Measurements from ENCODE around the gene LPAR1.

The LPAR1 gene

GRCh38 chr9:110856772-110857171 is 181.5 kb downstream of the LPAR1 start:
- H3F3A ChIP-seq (ENCODE audit: low read depth): no peaks in the 10 kb centered on the region
- 0 out of 2 replicates have a peak, but pooled peaks cover 7% of the 10 kb centered on the region for H3K9me3 ChIP-seq (ENCODE audit: insufficient read depth, low read depth, low read length)
- no peaks in the 10 kb centered on the region for H3K9me2 ChIP-seq (replicated peaks; ENCODE audit: low read depth, low read length)
- no peaks in the 10 kb centered on the region for H3K36me3 ChIP-seq (ENCODE audit: insufficient read depth, low read length)
- H4K20me1 ChIP-seq (ENCODE audit: insufficient read depth, low read length, poor library complexity, severe bottlenecking): no peaks in the 10 kb centered on the region
- no peak for TF ChIP-seq EZH2phosphoT487 (IDR thresholded peaks at IDR 0.05; ENCODE audit: borderline replicate concordance)
- TF ChIP-seq, protein P1, sequence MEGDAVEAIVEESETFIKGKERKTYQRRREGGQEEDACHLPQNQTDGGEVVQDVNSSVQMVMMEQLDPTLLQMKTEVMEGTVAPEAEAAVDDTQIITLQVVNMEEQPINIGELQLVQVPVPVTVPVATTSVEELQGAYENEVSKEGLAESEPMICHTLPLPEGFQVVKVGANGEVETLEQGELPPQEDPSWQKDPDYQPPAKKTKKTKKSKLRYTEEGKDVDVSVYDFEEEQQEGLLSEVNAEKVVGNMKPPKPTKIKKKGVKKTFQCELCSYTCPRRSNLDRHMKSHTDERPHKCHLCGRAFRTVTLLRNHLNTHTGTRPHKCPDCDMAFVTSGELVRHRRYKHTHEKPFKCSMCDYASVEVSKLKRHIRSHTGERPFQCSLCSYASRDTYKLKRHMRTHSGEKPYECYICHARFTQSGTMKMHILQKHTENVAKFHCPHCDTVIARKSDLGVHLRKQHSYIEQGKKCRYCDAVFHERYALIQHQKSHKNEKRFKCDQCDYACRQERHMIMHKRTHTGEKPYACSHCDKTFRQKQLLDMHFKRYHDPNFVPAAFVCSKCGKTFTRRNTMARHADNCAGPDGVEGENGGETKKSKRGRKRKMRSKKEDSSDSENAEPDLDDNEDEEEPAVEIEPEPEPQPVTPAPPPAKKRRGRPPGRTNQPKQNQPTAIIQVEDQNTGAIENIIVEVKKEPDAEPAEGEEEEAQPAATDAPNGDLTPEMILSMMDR (conservative IDR thresholded peaks at IDR 0.05; ENCODE audit: low read length): no peak
- no peak overlapping the region for H3K4me3 ChIP-seq (ENCODE audit: low read length, poor library complexity, severe bottlenecking)
- H3K4me2 ChIP-seq (ENCODE audit: low read depth, low read length, poor library complexity, severe bottlenecking): no peak overlapping the region
- H3K4me1 ChIP-seq (ENCODE audit: insufficient read depth, low read length, poor library complexity, severe bottlenecking): no peaks in the 10 kb centered on the region
- H2AFZ ChIP-seq (ENCODE audit: low read length): no peak overlapping the region
- no peaks in the 10 kb centered on the region for H3K27me3 ChIP-seq (ENCODE audit: insufficient read depth, low read length, poor library complexity, severe bottlenecking)
- no peaks in the 10 kb centered on the region for H3K79me2 ChIP-seq (ENCODE audit: insufficient read depth, low read length)
- no peak overlapping the region for H3K9ac ChIP-seq (ENCODE audit: low read depth, low read length, poor library complexity, severe bottlenecking)

GRCh38 chr9:110850401-110851135 is 187.7 kb downstream of the LPAR1 start:
- H3K4me2 ChIP-seq (ENCODE audit: low read depth, low read length, poor library complexity, severe bottlenecking): no peak overlapping the region
- no peaks in the 10 kb centered on the region for H3F3A ChIP-seq (ENCODE audit: low read depth)
- H3K36me3 ChIP-seq (ENCODE audit: insufficient read depth, low read length): no peaks in the 10 kb centered on the region
- 0 out of 2 replicates have a peak, but pooled peaks cover 6% of the 10 kb centered on the region for H3K9me3 ChIP-seq (ENCODE audit: insufficient read depth, low read depth, low read length)
- no peaks in the 10 kb centered on the region for H3K79me2 ChIP-seq (ENCODE audit: insufficient read depth, low read length)
- no peaks in the 10 kb centered on the region for H4K20me1 ChIP-seq (ENCODE audit: insufficient read depth, low read length, poor library complexity, severe bottlenecking)
- TF ChIP-seq EZH2phosphoT487 (IDR thresholded peaks at IDR 0.05; ENCODE audit: borderline replicate concordance): no peak
- TF ChIP-seq, protein P1 (conservative IDR thresholded peaks at IDR 0.05; ENCODE audit: low read length): no peak
- H3K9me2 ChIP-seq (replicated peaks; ENCODE audit: low read depth, low read length): no peaks in the 10 kb centered on the region
- H2AFZ ChIP-seq (ENCODE audit: low read length): no peak overlapping the region
- no peaks in the 10 kb centered on the region for H3K4me1 ChIP-seq (ENCODE audit: insufficient read depth, low read length, poor library complexity, severe bottlenecking)
- H3K4me3 ChIP-seq (ENCODE audit: low read length, poor library complexity, severe bottlenecking): no peak overlapping the region
- no peak overlapping the region for H3K9ac ChIP-seq (ENCODE audit: low read depth, low read length, poor library complexity, severe bottlenecking)
- no peaks in the 10 kb centered on the region for H3K27me3 ChIP-seq (ENCODE audit: insufficient read depth, low read length, poor library complexity, severe bottlenecking)

GRCh38 chr9:110847671-110848070 is 190.6 kb downstream of the LPAR1 start:
- H3K9me2 ChIP-seq (replicated peaks; ENCODE audit: low read depth, low read length): no peaks in the 10 kb centered on the region
- H3K79me2 ChIP-seq (ENCODE audit: insufficient read depth, low read length): no peaks in the 10 kb centered on the region
- H3K36me3 ChIP-seq (ENCODE audit: insufficient read depth, low read length): no peaks in the 10 kb centered on the region
- H2AFZ ChIP-seq (ENCODE audit: low read length): no peak overlapping the region
- H3F3A ChIP-seq (ENCODE audit: low read depth): no peaks in the 10 kb centered on the region
- no peaks in the 10 kb centered on the region for H3K4me1 ChIP-seq (ENCODE audit: insufficient read depth, low read length, poor library complexity, severe bottlenecking)
- no peaks in the 10 kb centered on the region for H4K20me1 ChIP-seq (ENCODE audit: insufficient read depth, low read length, poor library complexity, severe bottlenecking)
- no peak for TF ChIP-seq EZH2phosphoT487 (IDR thresholded peaks at IDR 0.05; ENCODE audit: borderline replicate concordance)
- TF ChIP-seq, protein P1 (conservative IDR thresholded peaks at IDR 0.05; ENCODE audit: low read length): no peak
- no peak overlapping the region for H3K9ac ChIP-seq (ENCODE audit: low read depth, low read length, poor library complexity, severe bottlenecking)
- no peaks in the 10 kb centered on the region for H3K27me3 ChIP-seq (ENCODE audit: insufficient read depth, low read length, poor library complexity, severe bottlenecking)
- no peaks in the 10 kb centered on the region for H3K9me3 ChIP-seq (ENCODE audit: insufficient read depth, low read depth, low read length)
- H3K4me3 ChIP-seq (ENCODE audit: low read length, poor library complexity, severe bottlenecking): no peak overlapping the region
- no peak overlapping the region for H3K4me2 ChIP-seq (ENCODE audit: low read depth, low read length, poor library complexity, severe bottlenecking)
